HCT116 (cell line): ENCODE results near the gene DEFB124. TPM values are rescaled to one million over a fixed set of nuclear protein-coding genes. Genes with fewer than 3 reads are reported as not detected.

Source experiments
- ATAC-seq: fragments of 200-7000 bp; cut with Tn5 transposase; 2 replicates; pipeline ENCODE4 v1.9.1; 2020; ENCODE audit warnings: mild to moderate bottlenecking, moderate library complexity
- BruUV-seq: library from RNA; stranded (reverse); fragments of 400-500 nt; replicated peaks from 2 replicates; lab custom pipeline; 2021; lab: Mats Ljungman, UMichigan
- CTCF ChIA-PET: fragments of 300-600 bp; sonication (Branson Sonifier 250); formaldehyde crosslinking; loops from one replicate; lab custom pipeline; 2021; ENCODE audit warnings: antibody characterized with exemption; lab: Charles Lee
- POLR2A ChIA-PET: fragments of 300-600, 350-600 bp; sonication (Branson Sonifier 250); formaldehyde crosslinking; loops from one replicate; lab custom pipeline; 2021; ENCODE audit warnings: antibody characterized with exemption; lab: Charles Lee
- RAD21 ChIA-PET, 2 experiments: fragments of 300-600 bp; sonication (Branson Sonifier 250); formaldehyde crosslinking; loops; one replicate each; lab custom pipeline; 2023; ENCODE audit warnings: low total read pairs in 2 of 2; ENCODE audit not compliant: uncharacterized antibody in 2 of 2, unreplicated experiment in 2 of 2, low non-redundant PET in 1 of 2; lab: Charles Lee
- DNase-seq: peaks from one replicate; pipeline ENCODE4 v3.0.0-alpha.2; 2010; ENCODE audit warnings: low read depth, low spot score
- H2AFZ ChIP-seq: fragments of 200-600 bp; shearing (Covaris generic), sonication (generic); 2 replicates; pipeline ENCODE4 v1.6.1; 2017; ENCODE audit warnings: low read depth, mixed run types, mixed read lengths, antibody characterized with exemption, low read length; ENCODE audit not compliant: poor library complexity, severe bottlenecking
- H3K27ac ChIP-seq: 2 replicates; pipeline ENCODE4 v1.5.1; 2012; ENCODE audit warnings: low read depth, low read length
- H3K27me3 ChIP-seq: fragments of 200-600 bp; sonication (generic); 2 replicates; pipeline ENCODE4 v1.6.1; 2016; ENCODE audit warnings: mixed run types, low read length, mixed read lengths; ENCODE audit not compliant: insufficient read depth
- H3K36me3 ChIP-seq, 2 experiments: fragments of 200-500 bp in 1 of 2; fragments of 200-600 bp in 1 of 2; sonication (Bioruptor generic) in 1 of 2; sonication (generic) in 1 of 2; 2 replicates each; pipeline versions ENCODE4 v1.5.1 to v1.6.1; 2014 to 2016; ENCODE audit warnings: low read length in 2 of 2, inconsistent platforms in 1 of 2, mixed read lengths in 1 of 2, mixed run types in 1 of 2; ENCODE audit not compliant: insufficient read depth in 2 of 2, control insufficient read depth in 1 of 2
- H3K4me1 ChIP-seq, 2 experiments: fragments of 200-600 bp in 1 of 2; sonication (generic) in 1 of 2; 2 replicates each; pipeline versions ENCODE4 v1.5.1 to v1.6.1; 2012 to 2017; ENCODE audit warnings: low read length in 2 of 2, inconsistent platforms in 1 of 2, mild to moderate bottlenecking in 1 of 2, mixed read lengths in 1 of 2, mixed run types in 1 of 2, moderate library complexity in 1 of 2; ENCODE audit not compliant: insufficient read depth in 2 of 2, control insufficient read depth in 1 of 2
- H3K4me2 ChIP-seq: fragments of 200-600 bp; sonication (generic); 2 replicates; pipeline ENCODE4 v1.6.1; 2017; ENCODE audit warnings: mixed run types, low read length, mixed read lengths
- H3K4me3 ChIP-seq, 2 experiments: fragments of 200-600 bp in 1 of 2; sonication (generic) in 1 of 2; replicated peaks in 1 of 2; 2 replicates each; pipeline ENCODE4 v1.5.1; 2011 to 2016; ENCODE audit warnings: low read length in 2 of 2, control low read depth in 1 of 2, low read depth in 1 of 2, mild to moderate bottlenecking in 1 of 2, mixed read lengths in 1 of 2, mixed run types in 1 of 2
- H3K79me2 ChIP-seq: fragments of 200-600 bp; sonication (generic); 2 replicates; pipeline ENCODE4 v1.6.1; 2017; ENCODE audit warnings: mild to moderate bottlenecking, mixed run types, low read length, moderate library complexity, mixed read lengths; ENCODE audit not compliant: insufficient read depth
- H3K9ac ChIP-seq: fragments of 200-600 bp; sonication (generic); 2 replicates; pipeline ENCODE4 v1.6.1; 2016; ENCODE audit warnings: low read length, mixed read lengths
- H3K9me2 ChIP-seq: fragments of 200-600 bp; sonication (generic), shearing (Covaris generic); 2 replicates; pipeline ENCODE4 v1.6.1; 2017; ENCODE audit warnings: mixed run types, mild to moderate bottlenecking, moderate library complexity; ENCODE audit not compliant: insufficient read depth
- H3K9me3 ChIP-seq, 2 experiments: fragments of 200-500 bp in 1 of 2; fragments of 200-600 bp in 1 of 2; sonication (Bioruptor generic) in 1 of 2; sonication (generic) in 1 of 2; 2 replicates each; pipeline ENCODE4 v1.6.1; 2014 to 2017; ENCODE audit warnings: low read length in 2 of 2, mixed read lengths in 2 of 2, inconsistent platforms in 1 of 2, low read depth in 1 of 2, mild to moderate bottlenecking in 1 of 2, mixed run types in 1 of 2, moderate library complexity in 1 of 2; ENCODE audit not compliant: control insufficient read depth in 1 of 2, insufficient read depth in 1 of 2
- H4K20me1 ChIP-seq: fragments of 200-600 bp; sonication (generic), shearing (Covaris generic); 2 replicates; pipeline ENCODE4 v1.6.1; 2017; ENCODE audit warnings: mixed run types, mild to moderate bottlenecking, moderate library complexity; ENCODE audit not compliant: insufficient read depth
- CEBPB ChIP-seq: IDR thresholded peaks from 2 replicates; pipeline ENCODE4 v1.6.1; 2012; ENCODE audit warnings: low read depth
- ELF1 ChIP-seq: IDR thresholded peaks from 2 replicates; pipeline ENCODE4 v1.6.1; 2012; ENCODE audit warnings: low read depth, borderline replicate concordance
- EZH2phosphoT487 ChIP-seq: fragments of 200-600 bp; IDR thresholded peaks from 2 replicates; pipeline ENCODE4 v1.6.1; 2018; ENCODE audit warnings: antibody characterized with exemption, borderline replicate concordance
- POLR2AphosphoS5 ChIP-seq: IDR thresholded peaks from 2 replicates; pipeline ENCODE4 v1.6.1; 2011; ENCODE audit warnings: mild to moderate bottlenecking, low read depth, low read length, moderate library complexity
- SIN3A ChIP-seq: IDR thresholded peaks from 2 replicates; pipeline ENCODE4 v1.6.1; 2012; ENCODE audit warnings: low read depth
- SP1 ChIP-seq: IDR thresholded peaks from 2 replicates; pipeline ENCODE4 v1.6.1; 2012; ENCODE audit warnings: low read depth
- ZFX ChIP-seq: fragments of 450-650 bp; IDR thresholded peaks from 2 replicates; pipeline ENCODE4 v1.6.1; 2017
- intact Hi-C: fragments of 100-400 bp; cut with micrococcal nuclease; formaldehyde crosslinking; loops from 2 replicates; pipeline ENCODE4 v1.10.0; 2022
- total RNA-seq: library from RNA; stranded (reverse); gene quantifications from one replicate; pipeline ENCODE4 v1.2.1, GENCODE V29; 2021; ENCODE audit not compliant: unreplicated experiment
- TF ChIP-seq, protein P1 (sequence below), 3 experiments: fragments of 200-600 bp in 1 of 3; sonication (generic) in 1 of 3; IDR thresholded peaks in 2 of 3; conservative IDR thresholded peaks in 1 of 3; 2 replicates each; pipeline ENCODE4 v1.5.1; 2012 to 2017; ENCODE audit warnings: low read depth in 2 of 3, low read length in 2 of 3, antibody characterized with exemption in 1 of 3, borderline replicate concordance in 1 of 3, control low read depth in 1 of 3, mild to moderate bottlenecking in 1 of 3, mixed read lengths in 1 of 3, mixed run types in 1 of 3, moderate library complexity in 1 of 3; ENCODE audit not compliant: insufficient read depth in 1 of 3
- TF ChIP-seq, protein P2 (sequence below): IDR thresholded peaks from 2 replicates; pipeline ENCODE4 v1.6.1; 2012
- TF ChIP-seq, protein P3 (sequence below): IDR thresholded peaks from 2 replicates; pipeline ENCODE4 v1.6.1; 2011; ENCODE audit warnings: mild to moderate bottlenecking, low read length, moderate library complexity; ENCODE audit not compliant: insufficient replicate concordance; ENCODE audit errors: extremely low read depth

The DEFB124 gene
- total RNA-seq, 1 experiment from 2014 or later, result not detected

DNA sequence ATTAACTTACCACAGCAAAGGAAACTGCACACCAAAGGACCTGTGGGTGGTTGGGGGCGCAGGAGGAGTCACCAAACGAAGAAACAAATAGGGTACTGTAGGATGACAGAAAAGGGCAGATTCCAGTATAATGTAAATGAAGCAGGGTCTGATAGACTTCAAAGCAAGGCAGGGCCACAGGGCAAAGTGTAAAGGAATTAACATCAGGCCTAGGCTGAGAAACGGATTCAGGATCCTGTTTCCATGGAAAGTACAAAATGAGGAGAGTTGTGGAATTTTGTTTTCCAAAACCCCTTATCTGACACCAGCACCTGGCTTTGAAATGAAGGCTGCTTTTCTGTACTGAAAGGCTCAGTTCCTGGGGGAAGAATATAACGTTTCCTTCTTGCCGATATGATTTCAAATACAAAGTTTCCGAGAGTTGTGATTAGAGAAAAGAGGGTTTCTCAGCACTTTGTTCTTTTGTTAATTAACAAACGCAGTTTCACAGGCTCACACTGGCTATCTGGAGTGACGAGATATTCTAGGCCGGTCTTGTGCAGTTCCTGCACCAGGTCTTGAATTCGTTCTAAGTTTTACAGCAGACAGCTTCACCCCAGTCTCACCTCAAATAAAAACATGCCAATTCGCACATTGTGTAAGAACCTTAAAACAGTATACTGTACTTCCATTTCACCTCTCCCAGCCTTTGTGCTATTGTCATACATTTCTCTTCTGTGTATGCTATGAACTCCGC lies 28.7 kb downstream of the DEFB124 start:
- Histone ChIP-seq H2AFZ (no peak overlapping the region), H3K4me3 (no peak overlapping the region), H3K79me2 (no peaks in the 10 kb centered on the region), H3K9me2 (no peaks in the 10 kb centered on the region), H3K36me3 (no peaks in the 10 kb centered on the region), H3K27me3 (no peaks in the 10 kb centered on the region), H3K9me3 (no peaks in the 10 kb centered on the region), H3K27ac (no peak overlapping the region), H4K20me1 (no peaks in the 10 kb centered on the region), H3K4me2 (no peak overlapping the region), H3K4me1 (no peaks in the 10 kb centered on the region), H3K9ac (no peak overlapping the region)
- intact Hi-C loops, result no loop called here
- CTCF ChIA-PET, result no interaction called here
- POLR2A ChIA-PET, result no interaction called here
- TF ChIP-seq SIN3A (no peak), SP1 (no peak), POLR2AphosphoS5 (no peak), CEBPB (no peak)
- DNase-seq (no peak), ATAC-seq (no peak)
- no TSS peak for BruUV-seq
- RAD21 ChIA-PET, result no interaction called here

DNA sequence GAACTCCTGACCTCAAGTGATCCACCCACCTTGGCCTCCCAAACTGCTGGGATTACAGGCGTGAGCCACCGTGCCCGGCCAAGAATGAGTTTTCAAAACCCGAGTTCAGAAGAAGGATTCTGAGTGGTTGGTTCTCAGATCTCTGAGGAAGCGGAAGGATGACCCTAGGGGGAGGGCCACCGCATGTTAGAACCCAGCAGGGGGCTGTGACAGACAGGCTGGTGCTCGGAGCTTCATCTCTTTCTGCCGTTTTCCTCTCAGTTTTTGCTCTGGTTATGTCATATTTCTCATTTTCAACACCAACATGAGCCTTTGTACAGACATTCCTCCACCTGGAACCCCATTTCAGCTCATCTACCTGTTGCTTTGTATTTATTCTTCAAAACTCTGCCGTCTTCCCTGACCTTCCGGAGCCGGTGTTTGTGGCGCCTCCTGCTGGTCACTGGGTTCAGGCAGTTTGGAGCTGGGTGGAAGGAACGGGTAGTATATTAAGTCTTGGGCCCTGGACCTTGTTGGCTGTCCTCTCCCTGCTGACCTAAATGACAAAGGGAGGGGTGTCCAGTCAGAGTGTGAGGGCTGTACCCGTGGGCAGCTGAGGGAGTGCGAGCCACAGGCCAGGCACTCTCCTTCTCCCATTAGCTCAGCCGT lies 34.8 kb downstream of the DEFB124 start, which contains the start of gene DEFB123:
Gene DEFB123, plus strand, starts transcription at position 621 of the 648 bp plus-strand sequence. CDS start 67 bp downstream, outside the sequence.
- no peaks in the 10 kb centered on the region for H3K27me3 ChIP-seq
- H3K4me1 ChIP-seq, result no peaks in the 10 kb centered on the region
- no peaks in the 10 kb centered on the region for H4K20me1 ChIP-seq
- RAD21 ChIA-PET, result no interaction called here
- CTCF ChIA-PET, result interaction anchor here (0.7 to 1.3 kb wide), 6 partner anchors 9 to 173 kb away, joined by 3 to 10 read pairs (median 7); no protein-coding TSS in a partner anchor
- ATAC-seq, result peak; percentile 55
- H3K4me3 ChIP-seq, result no peak within 1 kb of the TSS
- no peaks in the 10 kb centered on the region for H3K9me2 ChIP-seq
- H3K4me2 ChIP-seq, result no peak within 1 kb of the TSS
- no peak for DNase-seq
- TF ChIP-seq, protein P1, sequence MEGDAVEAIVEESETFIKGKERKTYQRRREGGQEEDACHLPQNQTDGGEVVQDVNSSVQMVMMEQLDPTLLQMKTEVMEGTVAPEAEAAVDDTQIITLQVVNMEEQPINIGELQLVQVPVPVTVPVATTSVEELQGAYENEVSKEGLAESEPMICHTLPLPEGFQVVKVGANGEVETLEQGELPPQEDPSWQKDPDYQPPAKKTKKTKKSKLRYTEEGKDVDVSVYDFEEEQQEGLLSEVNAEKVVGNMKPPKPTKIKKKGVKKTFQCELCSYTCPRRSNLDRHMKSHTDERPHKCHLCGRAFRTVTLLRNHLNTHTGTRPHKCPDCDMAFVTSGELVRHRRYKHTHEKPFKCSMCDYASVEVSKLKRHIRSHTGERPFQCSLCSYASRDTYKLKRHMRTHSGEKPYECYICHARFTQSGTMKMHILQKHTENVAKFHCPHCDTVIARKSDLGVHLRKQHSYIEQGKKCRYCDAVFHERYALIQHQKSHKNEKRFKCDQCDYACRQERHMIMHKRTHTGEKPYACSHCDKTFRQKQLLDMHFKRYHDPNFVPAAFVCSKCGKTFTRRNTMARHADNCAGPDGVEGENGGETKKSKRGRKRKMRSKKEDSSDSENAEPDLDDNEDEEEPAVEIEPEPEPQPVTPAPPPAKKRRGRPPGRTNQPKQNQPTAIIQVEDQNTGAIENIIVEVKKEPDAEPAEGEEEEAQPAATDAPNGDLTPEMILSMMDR (IDR thresholded peaks at IDR 0.05 in 2 of 3, conservative IDR thresholded peaks at IDR 0.05 in 1 of 3; ENCODE audit: borderline replicate concordance in 1 of 3, insufficient read depth in 1 of 3, low read depth in 2 of 3, low read length in 2 of 3), result peak in 2 of 3 experiments; percentile 51 to 72; a peak in 4 of 6 replicates
- TF ChIP-seq ELF1 (no peak), CEBPB (no peak), ZFX (no peak), POLR2AphosphoS5 (no peak), EZH2phosphoT487 (no peak)
- TF ChIP-seq, protein P2, sequence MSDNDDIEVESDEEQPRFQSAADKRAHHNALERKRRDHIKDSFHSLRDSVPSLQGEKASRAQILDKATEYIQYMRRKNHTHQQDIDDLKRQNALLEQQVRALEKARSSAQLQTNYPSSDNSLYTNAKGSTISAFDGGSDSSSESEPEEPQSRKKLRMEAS, result no peak
- TF ChIP-seq, protein P3, sequence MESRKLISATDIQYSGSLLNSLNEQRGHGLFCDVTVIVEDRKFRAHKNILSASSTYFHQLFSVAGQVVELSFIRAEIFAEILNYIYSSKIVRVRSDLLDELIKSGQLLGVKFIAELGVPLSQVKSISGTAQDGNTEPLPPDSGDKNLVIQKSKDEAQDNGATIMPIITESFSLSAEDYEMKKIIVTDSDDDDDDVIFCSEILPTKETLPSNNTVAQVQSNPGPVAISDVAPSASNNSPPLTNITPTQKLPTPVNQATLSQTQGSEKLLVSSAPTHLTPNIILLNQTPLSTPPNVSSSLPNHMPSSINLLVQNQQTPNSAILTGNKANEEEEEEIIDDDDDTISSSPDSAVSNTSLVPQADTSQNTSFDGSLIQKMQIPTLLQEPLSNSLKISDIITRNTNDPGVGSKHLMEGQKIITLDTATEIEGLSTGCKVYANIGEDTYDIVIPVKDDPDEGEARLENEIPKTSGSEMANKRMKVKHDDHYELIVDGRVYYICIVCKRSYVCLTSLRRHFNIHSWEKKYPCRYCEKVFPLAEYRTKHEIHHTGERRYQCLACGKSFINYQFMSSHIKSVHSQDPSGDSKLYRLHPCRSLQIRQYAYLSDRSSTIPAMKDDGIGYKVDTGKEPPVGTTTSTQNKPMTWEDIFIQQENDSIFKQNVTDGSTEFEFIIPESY, result no peak
- BruUV-seq, result no TSS peak
- H2AFZ ChIP-seq, result no peak within 1 kb of the TSS
- H3K9me3 ChIP-seq, result no peaks in the 10 kb centered on the region
- POLR2A ChIA-PET, result interaction anchor here (0.7 to 1.0 kb wide), 2 partner anchors 9 to 10 kb away, joined by 3 read pairs; no protein-coding TSS in a partner anchor
- no peak within 1 kb of the TSS for H3K27ac ChIP-seq
- intact Hi-C loops, result no loop called here
- no peaks in the 10 kb centered on the region for H3K79me2 ChIP-seq
- no peaks in the 10 kb centered on the region for H3K36me3 ChIP-seq
- H3K9ac ChIP-seq, result no peak within 1 kb of the TSS
